PC-9 (cell line): Measurements from ENCODE around the gene PHLPP1. TPM values are rescaled to one million over a fixed set of nuclear protein-coding genes. Genes with fewer than 3 reads are reported as not detected.
A peak's percentile ranks its signal among the peaks of the same experiment; 100 is the strongest.

ENCODE experiments used
- BruUV-seq: library from RNA; stranded (reverse); fragments of 400-500 nt; replicated peaks from 2 replicates; lab custom pipeline; 2021; lab: Mats Ljungman, UMichigan
- CTCF ChIA-PET: fragments of 300-600 bp; sonication (Branson Sonifier 250); formaldehyde crosslinking; loops from one replicate; lab custom pipeline; 2022; ENCODE audit warnings: antibody characterized with exemption; lab: Charles Lee
- POLR2A ChIA-PET: fragments of 300-600 bp; sonication (Branson Sonifier 250); formaldehyde crosslinking; loops from one replicate; lab custom pipeline; 2022; ENCODE audit warnings: antibody characterized with exemption; ENCODE audit not compliant: unreplicated experiment; lab: Charles Lee
- DNase-seq, 2 experiments: peaks; one replicate each; pipeline versions ENCODE4 v3.0.0 to v3.0.0-alpha.2; 2015 to 2022; ENCODE audit warnings: mixed read lengths in 1 of 2
- H2AFZ ChIP-seq: fragments of 200-600 bp; sonication (generic); 2 replicates; pipeline ENCODE4 v1.8.1; 2017; ENCODE audit warnings: antibody characterized with exemption
- H3F3A ChIP-seq: fragments of 200-600 bp; sonication (generic); 2 replicates; pipeline ENCODE4 v1.8.1; 2017; ENCODE audit warnings: antibody characterized with exemption, mild to moderate bottlenecking, low read depth; ENCODE audit not compliant: insufficient read depth
- H3K27ac ChIP-seq: fragments of 200-600 bp; sonication (generic); 2 replicates; pipeline ENCODE4 v1.6.1; 2016; ENCODE audit warnings: mixed run types
- H3K27me3 ChIP-seq: fragments of 200-600 bp; sonication (generic); 2 replicates; pipeline ENCODE4 v1.6.1; 2016; ENCODE audit warnings: low read depth, mixed run types; ENCODE audit not compliant: insufficient read depth
- H3K36me3 ChIP-seq: fragments of 200-600 bp; sonication (generic); 2 replicates; pipeline ENCODE4 v1.6.1; 2016; ENCODE audit warnings: low read depth, mixed run types
- H3K4me1 ChIP-seq: fragments of 200-600 bp; sonication (generic); replicated peaks from 2 replicates; pipeline ENCODE4 v1.6.1; 2016; ENCODE audit warnings: mixed run types; ENCODE audit not compliant: insufficient read depth
- H3K4me2 ChIP-seq: fragments of 200-600 bp; sonication (generic); 2 replicates; pipeline ENCODE4 v1.6.1; 2017; ENCODE audit warnings: mixed run types
- H3K4me3 ChIP-seq: fragments of 200-600 bp; sonication (generic); 2 replicates; pipeline ENCODE4 v1.6.1; 2016; ENCODE audit warnings: mixed run types
- H3K79me2 ChIP-seq: fragments of 200-600 bp; sonication (generic); 2 replicates; pipeline ENCODE4 v1.6.1; 2017; ENCODE audit warnings: low read depth, mixed run types
- H3K9me2 ChIP-seq: fragments of 200-600 bp; sonication (generic); 2 replicates; pipeline ENCODE4 v1.8.1; 2017; ENCODE audit warnings: mild to moderate bottlenecking; ENCODE audit not compliant: insufficient read depth
- H3K9me3 ChIP-seq: fragments of 200-600 bp; sonication (generic); 2 replicates; pipeline ENCODE4 v1.8.1; 2016; ENCODE audit warnings: low read depth; ENCODE audit not compliant: insufficient read depth
- H4K20me1 ChIP-seq: fragments of 200-600 bp; sonication (generic); 2 replicates; pipeline ENCODE4 v1.8.1; 2017; ENCODE audit not compliant: insufficient read depth
- EZH2 ChIP-seq: fragments of 200-600 bp; sonication (generic); IDR thresholded peaks from 2 replicates; pipeline ENCODE4 v1.8.0; 2017; ENCODE audit warnings: antibody characterized with exemption, low read depth
- intact Hi-C: fragments of 100-400 bp; cut with micrococcal nuclease; formaldehyde crosslinking; loops from one replicate; pipeline ENCODE4 v1.10.0; 2022; ENCODE audit not compliant: unreplicated experiment
- total RNA-seq: library from RNA; stranded (reverse); gene quantifications from 2 replicates; pipeline ENCODE4 v1.2.3, GENCODE V29; 2021
- TF ChIP-seq, protein P1 (sequence below): fragments of 200-600 bp; sonication (generic); conservative IDR thresholded peaks from 2 replicates; pipeline ENCODE4 v1.6.1; 2017; ENCODE audit warnings: mixed run types, antibody characterized with exemption, mild to moderate bottlenecking, moderate library complexity

PHLPP1 gene
- total RNA-seq, 1 experiment from 2014 or later: 21.1 TPM

- BruUV-seq: no TSS peak
- peaks cover 8% of the 10 kb centered on the region; the same call in 1 of the 2 replicates for H3K9me2 ChIP-seq
- no peaks in the 10 kb centered on the region for H4K20me1 ChIP-seq
- peaks cover 27% of the 10 kb centered on the region for H3K4me1 ChIP-seq
- POLR2A ChIA-PET: no interaction called here
- no peak overlapping the region for H3K4me3 ChIP-seq
- CTCF ChIA-PET: no interaction called here
- intact Hi-C loops: no loop called here
- no peak for DNase-seq
- H3K27ac ChIP-seq: no peak overlapping the region
- H3K36me3 ChIP-seq: no peaks in the 10 kb centered on the region
- no peaks in the 10 kb centered on the region for H3K9me3 ChIP-seq
- peaks cover 5% of the 10 kb centered on the region; the same call in 1 of the 2 replicates for H3F3A ChIP-seq
- no peaks in the 10 kb centered on the region for H3K27me3 ChIP-seq
- H3K79me2 ChIP-seq: peaks cover 54% of the 10 kb centered on the region
- TF ChIP-seq EZH2: no peak
- TF ChIP-seq, protein P1, sequence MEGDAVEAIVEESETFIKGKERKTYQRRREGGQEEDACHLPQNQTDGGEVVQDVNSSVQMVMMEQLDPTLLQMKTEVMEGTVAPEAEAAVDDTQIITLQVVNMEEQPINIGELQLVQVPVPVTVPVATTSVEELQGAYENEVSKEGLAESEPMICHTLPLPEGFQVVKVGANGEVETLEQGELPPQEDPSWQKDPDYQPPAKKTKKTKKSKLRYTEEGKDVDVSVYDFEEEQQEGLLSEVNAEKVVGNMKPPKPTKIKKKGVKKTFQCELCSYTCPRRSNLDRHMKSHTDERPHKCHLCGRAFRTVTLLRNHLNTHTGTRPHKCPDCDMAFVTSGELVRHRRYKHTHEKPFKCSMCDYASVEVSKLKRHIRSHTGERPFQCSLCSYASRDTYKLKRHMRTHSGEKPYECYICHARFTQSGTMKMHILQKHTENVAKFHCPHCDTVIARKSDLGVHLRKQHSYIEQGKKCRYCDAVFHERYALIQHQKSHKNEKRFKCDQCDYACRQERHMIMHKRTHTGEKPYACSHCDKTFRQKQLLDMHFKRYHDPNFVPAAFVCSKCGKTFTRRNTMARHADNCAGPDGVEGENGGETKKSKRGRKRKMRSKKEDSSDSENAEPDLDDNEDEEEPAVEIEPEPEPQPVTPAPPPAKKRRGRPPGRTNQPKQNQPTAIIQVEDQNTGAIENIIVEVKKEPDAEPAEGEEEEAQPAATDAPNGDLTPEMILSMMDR: no peak
- no peak overlapping the region for H2AFZ ChIP-seq
- H3K4me2 ChIP-seq: no peak overlapping the region
These were observed 94.6 kb downstream of the PHLPP1 start for GRCh38 chr18:62809900-62810299.

DNA sequence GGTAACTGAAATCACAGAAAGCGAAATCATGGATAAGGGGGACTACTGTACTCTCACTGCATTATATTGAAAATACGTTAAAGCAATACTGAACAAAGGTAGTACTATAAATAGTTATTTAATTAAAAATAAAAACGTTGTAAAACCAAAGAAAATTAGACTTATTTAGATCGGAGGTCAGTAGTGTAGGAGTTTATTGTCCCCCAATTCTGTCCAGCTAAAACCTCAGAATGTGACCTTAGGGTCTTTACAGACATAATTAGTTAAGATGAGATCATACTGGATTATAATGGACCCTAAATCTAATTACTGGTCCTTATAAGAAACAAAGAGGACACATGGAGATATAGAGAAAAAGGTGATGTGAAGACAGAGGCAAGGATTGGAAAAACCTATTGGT is 95.3 kb downstream of the PHLPP1 start:
- POLR2A ChIA-PET: interaction anchor here (0.7 kb wide), 1 partner anchor 571 kb away, joined by 4 read pairs; no protein-coding TSS in a partner anchor
- Histone ChIP-seq H3K36me3 (no peaks in the 10 kb centered on the region), H3K4me2 (0 out of 2 replicates have a peak overlapping the region, but pooled peaks have one; percentile 46), H4K20me1 (no peaks in the 10 kb centered on the region), H3K4me3 (no peak overlapping the region), H3K9me3 (no peaks in the 10 kb centered on the region), H2AFZ (no peak overlapping the region), H3K9me2 (peaks cover 8% of the 10 kb centered on the region; the same call in 1 of the 2 replicates), H3K4me1 (peaks cover 32% of the 10 kb centered on the region), H3K27me3 (no peaks in the 10 kb centered on the region), H3K79me2 (peaks cover 55% of the 10 kb centered on the region), H3F3A (peaks cover 5% of the 10 kb centered on the region; the same call in 1 of the 2 replicates), H3K27ac (0 out of 2 replicates have a peak overlapping the region, but pooled peaks have one; percentile 59)
- no peak for TF ChIP-seq EZH2
- TF ChIP-seq, protein P1: no peak
- intact Hi-C loops: no loop called here
- CTCF ChIA-PET: no interaction called here
- no TSS peak for BruUV-seq
- no peak for DNase-seq

GRCh38 chr18:62811674-62812073 is 96.3 kb downstream of the PHLPP1 start:
- no peaks in the 10 kb centered on the region for H3K27me3 ChIP-seq
- no peak overlapping the region for H2AFZ ChIP-seq
- peaks cover 5% of the 10 kb centered on the region; the same call in 1 of the 2 replicates for H3F3A ChIP-seq
- no peak for DNase-seq
- CTCF ChIA-PET: interaction anchor here (0.8 kb wide), 1 partner anchor 13 kb away, joined by 3 read pairs; no protein-coding TSS in a partner anchor
- peak overlapping the region; percentile 59 for H3K27ac ChIP-seq
- H3K9me3 ChIP-seq: no peaks in the 10 kb centered on the region
- H3K4me3 ChIP-seq: no peak overlapping the region
- H3K79me2 ChIP-seq: peaks cover 53% of the 10 kb centered on the region
- H4K20me1 ChIP-seq: no peaks in the 10 kb centered on the region
- peak overlapping the region; percentile 46 for H3K4me2 ChIP-seq
- intact Hi-C loops: no loop called here
- peaks cover 34% of the 10 kb centered on the region for H3K4me1 ChIP-seq
- H3K36me3 ChIP-seq: no peaks in the 10 kb centered on the region
- POLR2A ChIA-PET: no interaction called here
- no peak for TF ChIP-seq EZH2
- TF ChIP-seq, protein P1: no peak
- peaks cover 4% of the 10 kb centered on the region; the same call in 1 of the 2 replicates for H3K9me2 ChIP-seq
- no TSS peak for BruUV-seq
